ENCODE results near the gene DLG2.
"Not testable (repeated sequence)": the region's sequence is repeated elsewhere in the genome, so short reads cannot be mapped to it uniquely, and the experiment has no call there.

DLG2 gene

DNA sequence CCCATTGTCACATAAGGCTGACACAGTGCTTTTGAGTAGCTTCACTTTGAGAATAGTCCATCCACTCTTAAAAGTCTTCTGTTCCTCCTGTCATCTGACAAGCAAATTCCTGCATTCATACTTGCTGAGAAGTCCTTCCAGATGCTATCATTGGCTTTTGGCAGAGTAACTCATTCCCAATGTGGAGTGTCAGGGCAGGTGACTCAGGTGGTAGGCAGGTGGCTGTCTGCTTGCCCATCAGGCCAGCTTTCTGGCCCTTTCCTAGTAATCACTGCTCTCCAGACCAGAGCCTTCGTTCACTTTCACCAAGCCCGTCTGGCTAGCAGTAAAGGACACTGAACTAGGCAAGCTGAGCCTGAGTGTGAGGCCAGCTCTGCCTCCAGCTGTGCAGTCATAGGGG lies 2178.5 kb downstream of the DLG2 start:
- TF ChIP-seq, protein P1, sequence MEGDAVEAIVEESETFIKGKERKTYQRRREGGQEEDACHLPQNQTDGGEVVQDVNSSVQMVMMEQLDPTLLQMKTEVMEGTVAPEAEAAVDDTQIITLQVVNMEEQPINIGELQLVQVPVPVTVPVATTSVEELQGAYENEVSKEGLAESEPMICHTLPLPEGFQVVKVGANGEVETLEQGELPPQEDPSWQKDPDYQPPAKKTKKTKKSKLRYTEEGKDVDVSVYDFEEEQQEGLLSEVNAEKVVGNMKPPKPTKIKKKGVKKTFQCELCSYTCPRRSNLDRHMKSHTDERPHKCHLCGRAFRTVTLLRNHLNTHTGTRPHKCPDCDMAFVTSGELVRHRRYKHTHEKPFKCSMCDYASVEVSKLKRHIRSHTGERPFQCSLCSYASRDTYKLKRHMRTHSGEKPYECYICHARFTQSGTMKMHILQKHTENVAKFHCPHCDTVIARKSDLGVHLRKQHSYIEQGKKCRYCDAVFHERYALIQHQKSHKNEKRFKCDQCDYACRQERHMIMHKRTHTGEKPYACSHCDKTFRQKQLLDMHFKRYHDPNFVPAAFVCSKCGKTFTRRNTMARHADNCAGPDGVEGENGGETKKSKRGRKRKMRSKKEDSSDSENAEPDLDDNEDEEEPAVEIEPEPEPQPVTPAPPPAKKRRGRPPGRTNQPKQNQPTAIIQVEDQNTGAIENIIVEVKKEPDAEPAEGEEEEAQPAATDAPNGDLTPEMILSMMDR (IDR thresholded peaks at IDR 0.05): no peak
- peaks cover 2% of the 10 kb centered on the region for H3K27me3 Mint-ChIP-seq (ENCODE audit: low read depth, poor library complexity)
- H3K36me3 Mint-ChIP-seq (ENCODE audit: low read depth): peaks cover 5% of the 10 kb centered on the region
- no peak for DNase-seq
- peaks cover 22% of the 10 kb centered on the region for H3K9me3 Mint-ChIP-seq
- no peak overlapping the region for H3K4me3 Mint-ChIP-seq
- H3K4me1 Mint-ChIP-seq: no peaks in the 10 kb centered on the region
- no peak overlapping the region for H3K27ac Mint-ChIP-seq

DNA sequence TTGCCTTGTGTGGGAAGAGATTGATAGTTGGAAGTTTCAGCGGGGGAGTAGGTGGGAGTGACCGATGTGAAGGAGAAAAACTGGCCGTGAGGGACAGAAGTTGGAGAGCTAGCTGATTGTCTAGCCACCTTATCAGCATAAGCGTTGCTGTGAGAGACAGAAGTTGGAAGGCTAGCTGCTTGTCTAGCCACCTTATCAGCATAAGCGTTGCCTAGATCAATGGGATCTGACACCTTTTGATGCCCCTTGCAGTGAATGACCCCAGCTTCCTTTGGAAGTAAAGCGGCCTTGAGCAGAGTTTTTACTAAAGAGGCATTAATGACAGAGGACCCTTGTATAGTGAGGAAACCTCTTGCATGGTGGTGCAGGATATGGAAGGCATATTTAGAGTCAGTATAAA lies 2183.3 kb downstream of the DLG2 start:
- H3K27ac Mint-ChIP-seq; H3K4me3 Mint-ChIP-seq; H3K27me3 Mint-ChIP-seq (ENCODE audit: low read depth, poor library complexity); DNase-seq; H3K4me1 Mint-ChIP-seq; H3K36me3 Mint-ChIP-seq (ENCODE audit: low read depth): not testable (repeated sequence)
- peaks cover 22% of the 10 kb centered on the region for H3K9me3 Mint-ChIP-seq

DNA sequence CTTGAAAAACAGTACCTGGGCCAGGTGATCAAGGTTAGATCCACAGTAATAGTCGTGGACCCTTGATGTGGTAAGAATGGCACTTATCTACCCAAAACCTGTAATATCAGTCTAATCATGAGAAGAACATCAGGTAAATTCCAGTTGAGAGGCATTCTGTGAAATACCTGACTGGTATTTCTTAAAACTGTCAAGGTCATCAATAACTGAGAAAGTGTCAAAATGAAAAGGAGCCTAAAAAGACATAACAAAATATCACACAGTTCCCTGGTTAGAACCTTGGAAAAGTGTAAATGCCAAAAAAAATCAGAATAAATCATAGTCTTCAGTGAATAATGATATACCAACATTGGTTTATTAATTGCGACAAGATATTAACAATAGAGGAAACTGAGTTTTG lies 2185.5 kb downstream of the DLG2 start:
- TF ChIP-seq, protein P1 (IDR thresholded peaks at IDR 0.05): no peak
- Mint-ChIP-seq H3K4me1 (no peaks in the 10 kb centered on the region), H3K27me3 (ENCODE audit: low read depth, poor library complexity) (no peaks in the 10 kb centered on the region)

DNA sequence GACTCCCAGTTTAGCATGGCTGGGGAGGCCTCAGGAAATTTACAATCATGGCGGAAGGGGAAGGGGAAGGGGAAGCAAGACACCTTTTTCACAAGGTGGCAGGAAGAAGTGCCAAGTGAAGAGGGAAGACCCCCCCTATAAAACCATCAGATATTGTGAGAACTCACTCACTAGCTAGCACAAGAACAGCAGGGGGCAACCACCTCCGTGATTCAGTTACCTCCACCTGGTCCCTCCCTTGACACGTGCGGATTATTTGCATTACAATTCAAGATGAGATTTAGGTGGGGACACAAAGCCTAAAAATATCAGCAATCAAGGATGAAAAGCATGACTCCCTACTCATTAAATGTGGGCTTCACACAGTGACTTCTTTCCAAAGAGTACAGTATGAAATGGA lies 2186.0 kb downstream of the DLG2 start:
- no peak overlapping the region for H3K27ac Mint-ChIP-seq
- H3K9me3 Mint-ChIP-seq: no peaks in the 10 kb centered on the region
- no peaks in the 10 kb centered on the region for H3K4me1 Mint-ChIP-seq
- no peak overlapping the region for H3K4me3 Mint-ChIP-seq
- DNase-seq: no peak
- TF ChIP-seq, protein P1 (IDR thresholded peaks at IDR 0.05): no peak
- H3K27me3 Mint-ChIP-seq (ENCODE audit: low read depth, poor library complexity): no peaks in the 10 kb centered on the region
- H3K36me3 Mint-ChIP-seq (ENCODE audit: low read depth): no peaks in the 10 kb centered on the region

More for the DNA sequence above, 2185.5 kb downstream of the DLG2 start:
- no peaks in the 10 kb centered on the region for H3K36me3 Mint-ChIP-seq (ENCODE audit: low read depth)
- no peak overlapping the region for H3K27ac Mint-ChIP-seq
- H3K9me3 Mint-ChIP-seq: peaks cover 1% of the 10 kb centered on the region
- no peak overlapping the region for H3K4me3 Mint-ChIP-seq
- no peak for DNase-seq

DNA sequence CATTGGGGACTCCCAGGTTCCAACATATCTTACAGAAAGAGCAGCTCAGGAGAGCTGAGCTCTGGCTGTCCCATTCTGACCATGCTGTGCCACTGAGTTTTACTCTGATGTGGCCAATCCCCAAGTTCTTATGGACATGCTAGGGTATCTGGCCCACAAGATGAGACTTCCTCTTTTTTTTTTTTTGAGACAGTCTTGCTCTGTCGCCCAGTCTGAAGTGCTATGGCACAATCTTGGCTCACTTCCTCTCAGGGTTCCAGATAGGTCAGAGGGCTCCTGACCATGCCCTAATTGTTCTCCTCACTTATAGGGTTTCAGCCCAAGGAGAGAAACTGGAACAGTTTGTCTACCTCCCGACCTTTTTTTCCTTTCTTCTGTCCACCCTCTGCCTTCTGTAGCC lies 2188.7 kb downstream of the DLG2 start:
- H3K4me3 Mint-ChIP-seq: no peak overlapping the region
- H3K27me3 Mint-ChIP-seq (ENCODE audit: low read depth, poor library complexity): no peaks in the 10 kb centered on the region
- DNase-seq: no peak
- no peak overlapping the region for H3K27ac Mint-ChIP-seq
- H3K36me3 Mint-ChIP-seq (ENCODE audit: low read depth): no peaks in the 10 kb centered on the region
- TF ChIP-seq, protein P1 (IDR thresholded peaks at IDR 0.05): no peak
- no peaks in the 10 kb centered on the region for H3K4me1 Mint-ChIP-seq
- H3K9me3 Mint-ChIP-seq: no peaks in the 10 kb centered on the region

DNA sequence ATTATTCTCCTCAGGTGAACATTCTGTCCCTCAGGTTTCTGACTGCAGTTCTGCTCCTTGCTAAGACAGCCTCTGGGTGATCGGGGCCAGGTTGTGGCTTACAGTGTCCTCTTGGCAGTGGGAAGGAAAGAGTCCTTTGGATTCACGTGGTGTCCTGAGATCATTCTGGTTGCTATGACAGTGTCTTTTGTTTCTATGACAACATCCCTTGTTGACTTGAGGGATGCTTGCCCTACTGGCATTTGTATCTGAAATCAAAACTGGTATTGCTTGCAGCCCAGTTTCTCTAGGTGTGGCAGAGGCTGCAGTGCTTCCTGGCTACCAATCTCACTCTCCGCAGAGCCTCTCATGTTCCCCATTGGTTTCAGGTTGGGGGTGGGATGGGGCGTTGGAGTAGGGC lies 2189.2 kb downstream of the DLG2 start:
- no peaks in the 10 kb centered on the region for H3K9me3 Mint-ChIP-seq
- DNase-seq: no peak
- no peaks in the 10 kb centered on the region for H3K36me3 Mint-ChIP-seq (ENCODE audit: low read depth)
- H3K4me3 Mint-ChIP-seq: no peak overlapping the region
- no peak overlapping the region for H3K27ac Mint-ChIP-seq
- no peaks in the 10 kb centered on the region for H3K27me3 Mint-ChIP-seq (ENCODE audit: low read depth, poor library complexity)
- H3K4me1 Mint-ChIP-seq: no peaks in the 10 kb centered on the region
- TF ChIP-seq, protein P1 (IDR thresholded peaks at IDR 0.05): no peak

Measured in nephron progenitor cell (in vitro differentiated cells).